OCI-LY7 (cell line): ENCODE results near the gene NOL4L. TPM values are rescaled to one million over a fixed set of nuclear protein-coding genes. Genes with fewer than 3 reads are reported as not detected.

Experiments used
- BruUV-seq: library from RNA; stranded (reverse); fragments of 400-500 nt; replicated peaks from 2 replicates; lab custom pipeline; 2021; lab: Mats Ljungman, UMichigan
- CTCF ChIA-PET: fragments of 300-600 bp; sonication (Branson Sonifier 250); formaldehyde crosslinking; loops from one replicate; lab custom pipeline; 2022; ENCODE audit warnings: antibody characterized with exemption; ENCODE audit not compliant: unreplicated experiment; lab: Charles Lee
- POLR2A ChIA-PET: fragments of 300-600 bp; sonication (Branson Sonifier 250); formaldehyde crosslinking; loops from one replicate; lab custom pipeline; 2022; ENCODE audit warnings: antibody characterized with exemption; lab: Charles Lee
- DNase-seq: peaks from one replicate; pipeline ENCODE4 v3.0.0-alpha.2; 2015; ENCODE audit warnings: low spot score
- H2AFZ ChIP-seq: fragments of 200-600 bp; sonication (generic), shearing (Covaris generic); 2 replicates; pipeline ENCODE4 v1.6.1; 2014; ENCODE audit warnings: mild to moderate bottlenecking, antibody characterized with exemption, low read length, moderate library complexity
- H3K27ac ChIP-seq: fragments of 200-600 bp; sonication (generic); 2 replicates; pipeline ENCODE4 v1.5.1; 2014; ENCODE audit warnings: mixed run types, low read depth, mild to moderate bottlenecking, moderate library complexity, low read length, inconsistent platforms; ENCODE audit not compliant: poor library complexity, severe bottlenecking
- H3K36me3 ChIP-seq: fragments of 200-600 bp; sonication (generic); 2 replicates; pipeline ENCODE4 v1.6.1; 2014; ENCODE audit warnings: mild to moderate bottlenecking, antibody characterized with exemption, low read length, moderate library complexity, mixed read lengths; ENCODE audit not compliant: insufficient read depth
- H3K4me1 ChIP-seq: fragments of 200-600 bp; sonication (generic); 2 replicates; pipeline ENCODE4 v1.5.1; 2014; ENCODE audit warnings: mild to moderate bottlenecking, low read length; ENCODE audit not compliant: insufficient read depth, poor library complexity, severe bottlenecking
- H3K4me2 ChIP-seq: fragments of 200-600 bp; sonication (generic); 2 replicates; pipeline ENCODE4 v1.6.1; 2014; ENCODE audit warnings: mild to moderate bottlenecking, low read length
- H3K4me3 ChIP-seq: fragments of 200-600 bp; sonication (generic); 2 replicates; pipeline ENCODE4 v1.5.1; 2014; ENCODE audit warnings: mild to moderate bottlenecking, low read depth, low read length; ENCODE audit not compliant: poor library complexity, severe bottlenecking
- H3K79me2 ChIP-seq: fragments of 200-600 bp; sonication (generic); 2 replicates; pipeline ENCODE4 v1.6.1; 2016; ENCODE audit warnings: low read depth, mild to moderate bottlenecking, low read length, moderate library complexity, mixed read lengths; ENCODE audit not compliant: insufficient read depth
- H3K9me2 ChIP-seq: fragments of 200-600 bp; sonication (generic); 2 replicates; pipeline ENCODE4 v1.6.1; 2016; ENCODE audit warnings: mild to moderate bottlenecking, low read length, mixed read lengths; ENCODE audit not compliant: insufficient read depth
- H3K9me3 ChIP-seq: fragments of 200-600 bp; sonication (generic); 2 replicates; pipeline ENCODE4 v1.6.1; 2014; ENCODE audit warnings: mild to moderate bottlenecking, mixed run types, low read length, mixed read lengths
- H4K20me1 ChIP-seq: fragments of 200-600 bp; sonication (generic); 2 replicates; pipeline ENCODE4 v1.6.1; 2014; ENCODE audit warnings: mild to moderate bottlenecking, antibody characterized with exemption, low read length, moderate library complexity, mixed read lengths; ENCODE audit not compliant: insufficient read depth
- EZH2phosphoT487 ChIP-seq: fragments of 200-600 bp; sonication (generic); IDR thresholded peaks from 2 replicates; pipeline ENCODE4 v1.6.1; 2018; ENCODE audit warnings: low read depth, borderline replicate concordance, mild to moderate bottlenecking, mixed run types, antibody characterized with exemption, low read length, moderate library complexity, mixed read lengths
- intact Hi-C: fragments of 100-400 bp; cut with micrococcal nuclease; formaldehyde crosslinking; loops from one replicate; pipeline ENCODE4 v1.10.0; 2022; ENCODE audit not compliant: unreplicated experiment
- total RNA-seq, 2 experiments: library from RNA; depleted of rRNA in 1 of 2; stranded (reverse); fragments of >200 nt in 1 of 2; shearing (Covaris generic) in 1 of 2; gene quantifications; 2 replicates each; pipeline ENCODE4 v1.2.3, GENCODE V29; 2014 to 2022
- TF ChIP-seq, protein P1 (sequence below): fragments of 200-600 bp; sonication (generic); conservative IDR thresholded peaks from 2 replicates; pipeline ENCODE4 v1.5.1; 2014; ENCODE audit warnings: mild to moderate bottlenecking, antibody characterized with exemption, low read length, moderate library complexity, mixed read lengths

NOL4L gene
- total RNA-seq, 2 experiments from 2014 or later: 3.9 to 4.2 TPM

DNA sequence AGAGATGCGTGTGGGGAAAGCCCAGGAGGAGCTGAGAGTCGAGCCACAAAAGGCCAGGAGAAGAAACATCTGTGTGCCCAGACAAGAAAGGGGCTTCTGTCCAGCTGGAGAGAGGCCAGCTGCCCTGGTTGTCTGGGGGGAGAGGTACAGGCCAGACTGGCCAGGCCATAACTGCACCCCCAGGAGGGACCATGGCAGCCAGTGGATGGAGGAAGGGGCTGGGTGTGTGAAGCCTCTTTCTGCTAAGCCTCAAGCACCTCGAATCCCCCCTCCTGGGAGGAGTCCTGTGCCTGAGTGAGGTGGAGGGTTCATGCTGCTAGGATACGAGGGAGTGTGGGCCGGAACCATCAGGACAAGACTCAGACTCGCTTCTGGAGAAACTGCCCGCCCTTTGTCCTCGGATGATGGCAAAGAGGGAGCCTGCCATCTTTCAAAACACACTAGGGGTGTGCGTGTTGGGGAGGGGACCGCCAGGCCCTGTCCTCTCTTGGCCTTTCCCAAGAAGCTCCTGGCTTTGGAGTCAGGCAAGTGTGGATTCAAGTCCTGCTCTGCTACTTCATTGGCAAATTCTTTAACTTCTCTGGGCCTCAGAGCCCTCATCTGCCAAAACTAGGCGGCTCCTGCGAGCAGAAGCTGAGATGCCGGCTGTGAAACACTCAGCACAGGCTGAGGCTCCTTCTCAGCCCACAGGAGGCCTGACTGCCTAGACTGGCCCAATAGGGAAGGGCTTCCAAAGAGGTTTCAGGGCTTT, 136.7 kb downstream of the NOL4L start:
- no peak for DNase-seq
- Histone ChIP-seq H3K4me3 (no peak overlapping the region), H3K4me2 (no peak overlapping the region), H3K9me3 (no peaks in the 10 kb centered on the region), H3K27ac (no peak overlapping the region), H3K9me2 (no peaks in the 10 kb centered on the region), H2AFZ (no peak overlapping the region), H3K4me1 (peaks cover 10% of the 10 kb centered on the region), H3K36me3 (no peaks in the 10 kb centered on the region), H4K20me1 (no peaks in the 10 kb centered on the region), H3K79me2 (no peaks in the 10 kb centered on the region)
- no TSS peak for BruUV-seq
- TF ChIP-seq, protein P1, sequence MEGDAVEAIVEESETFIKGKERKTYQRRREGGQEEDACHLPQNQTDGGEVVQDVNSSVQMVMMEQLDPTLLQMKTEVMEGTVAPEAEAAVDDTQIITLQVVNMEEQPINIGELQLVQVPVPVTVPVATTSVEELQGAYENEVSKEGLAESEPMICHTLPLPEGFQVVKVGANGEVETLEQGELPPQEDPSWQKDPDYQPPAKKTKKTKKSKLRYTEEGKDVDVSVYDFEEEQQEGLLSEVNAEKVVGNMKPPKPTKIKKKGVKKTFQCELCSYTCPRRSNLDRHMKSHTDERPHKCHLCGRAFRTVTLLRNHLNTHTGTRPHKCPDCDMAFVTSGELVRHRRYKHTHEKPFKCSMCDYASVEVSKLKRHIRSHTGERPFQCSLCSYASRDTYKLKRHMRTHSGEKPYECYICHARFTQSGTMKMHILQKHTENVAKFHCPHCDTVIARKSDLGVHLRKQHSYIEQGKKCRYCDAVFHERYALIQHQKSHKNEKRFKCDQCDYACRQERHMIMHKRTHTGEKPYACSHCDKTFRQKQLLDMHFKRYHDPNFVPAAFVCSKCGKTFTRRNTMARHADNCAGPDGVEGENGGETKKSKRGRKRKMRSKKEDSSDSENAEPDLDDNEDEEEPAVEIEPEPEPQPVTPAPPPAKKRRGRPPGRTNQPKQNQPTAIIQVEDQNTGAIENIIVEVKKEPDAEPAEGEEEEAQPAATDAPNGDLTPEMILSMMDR: no peak
- TF ChIP-seq EZH2phosphoT487: no peak
- intact Hi-C loops: no loop called here
- CTCF ChIA-PET: no interaction called here
- POLR2A ChIA-PET: no interaction called here

GRCh38 chr20:32447136-32448027, 137.8 kb downstream of the NOL4L start:
- Histone ChIP-seq H4K20me1 (no peaks in the 10 kb centered on the region), H3K4me3 (no peak overlapping the region), H3K79me2 (no peaks in the 10 kb centered on the region), H3K9me3 (no peaks in the 10 kb centered on the region), H3K4me2 (no peak overlapping the region), H3K27ac (no peak overlapping the region), H2AFZ (no peak overlapping the region), H3K9me2 (no peaks in the 10 kb centered on the region), H3K36me3 (no peaks in the 10 kb centered on the region), H3K4me1 (peaks cover 11% of the 10 kb centered on the region)
- intact Hi-C loops: no loop called here
- no peak for DNase-seq
- POLR2A ChIA-PET: interaction anchor here (0.6 kb wide), 1 partner anchor 44 kb away, joined by 4 read pairs; no protein-coding TSS in a partner anchor
- TF ChIP-seq, protein P1: no peak
- CTCF ChIA-PET: no interaction called here
- no TSS peak for BruUV-seq
